Measurements from ENCODE around the gene INSIG1. TPM values are rescaled to one million over a fixed set of nuclear protein-coding genes. Genes with fewer than 3 reads are reported as not detected.

Gene INSIG1
- total and polyA plus RNA-seq, 2 experiments from 2014 or later, result 70.3 to 131 TPM

- H3K27ac ChIP-seq (ENCODE audit: low read depth), result no peak overlapping the region
- DNase-seq (ENCODE audit: low spot score) (no peak), ATAC-seq (no peak)
- H3K27me3 ChIP-seq (ENCODE audit: insufficient read depth), result no peaks in the 10 kb centered on the region
- H3K9me3 Mint-ChIP-seq, result no peaks in the 10 kb centered on the region
- no peaks in the 10 kb centered on the region for H3K36me3 Mint-ChIP-seq (ENCODE audit: low read depth)
- no peaks in the 10 kb centered on the region for H3K36me3 ChIP-seq (ENCODE audit: insufficient read depth)
- no peaks in the 10 kb centered on the region for H3K4me1 Mint-ChIP-seq
- no peaks in the 10 kb centered on the region for H3K9me2 ChIP-seq (ENCODE audit: insufficient read depth)
- no peak overlapping the region for H3K4me3 Mint-ChIP-seq
- no peak overlapping the region for H3K4me2 ChIP-seq
- no peaks in the 10 kb centered on the region for H3K79me2 ChIP-seq (replicated peaks; ENCODE audit: insufficient read depth)
- no peaks in the 10 kb centered on the region for H3F3A ChIP-seq (replicated peaks; ENCODE audit: low read depth)
- TF ChIP-seq, protein P1, sequence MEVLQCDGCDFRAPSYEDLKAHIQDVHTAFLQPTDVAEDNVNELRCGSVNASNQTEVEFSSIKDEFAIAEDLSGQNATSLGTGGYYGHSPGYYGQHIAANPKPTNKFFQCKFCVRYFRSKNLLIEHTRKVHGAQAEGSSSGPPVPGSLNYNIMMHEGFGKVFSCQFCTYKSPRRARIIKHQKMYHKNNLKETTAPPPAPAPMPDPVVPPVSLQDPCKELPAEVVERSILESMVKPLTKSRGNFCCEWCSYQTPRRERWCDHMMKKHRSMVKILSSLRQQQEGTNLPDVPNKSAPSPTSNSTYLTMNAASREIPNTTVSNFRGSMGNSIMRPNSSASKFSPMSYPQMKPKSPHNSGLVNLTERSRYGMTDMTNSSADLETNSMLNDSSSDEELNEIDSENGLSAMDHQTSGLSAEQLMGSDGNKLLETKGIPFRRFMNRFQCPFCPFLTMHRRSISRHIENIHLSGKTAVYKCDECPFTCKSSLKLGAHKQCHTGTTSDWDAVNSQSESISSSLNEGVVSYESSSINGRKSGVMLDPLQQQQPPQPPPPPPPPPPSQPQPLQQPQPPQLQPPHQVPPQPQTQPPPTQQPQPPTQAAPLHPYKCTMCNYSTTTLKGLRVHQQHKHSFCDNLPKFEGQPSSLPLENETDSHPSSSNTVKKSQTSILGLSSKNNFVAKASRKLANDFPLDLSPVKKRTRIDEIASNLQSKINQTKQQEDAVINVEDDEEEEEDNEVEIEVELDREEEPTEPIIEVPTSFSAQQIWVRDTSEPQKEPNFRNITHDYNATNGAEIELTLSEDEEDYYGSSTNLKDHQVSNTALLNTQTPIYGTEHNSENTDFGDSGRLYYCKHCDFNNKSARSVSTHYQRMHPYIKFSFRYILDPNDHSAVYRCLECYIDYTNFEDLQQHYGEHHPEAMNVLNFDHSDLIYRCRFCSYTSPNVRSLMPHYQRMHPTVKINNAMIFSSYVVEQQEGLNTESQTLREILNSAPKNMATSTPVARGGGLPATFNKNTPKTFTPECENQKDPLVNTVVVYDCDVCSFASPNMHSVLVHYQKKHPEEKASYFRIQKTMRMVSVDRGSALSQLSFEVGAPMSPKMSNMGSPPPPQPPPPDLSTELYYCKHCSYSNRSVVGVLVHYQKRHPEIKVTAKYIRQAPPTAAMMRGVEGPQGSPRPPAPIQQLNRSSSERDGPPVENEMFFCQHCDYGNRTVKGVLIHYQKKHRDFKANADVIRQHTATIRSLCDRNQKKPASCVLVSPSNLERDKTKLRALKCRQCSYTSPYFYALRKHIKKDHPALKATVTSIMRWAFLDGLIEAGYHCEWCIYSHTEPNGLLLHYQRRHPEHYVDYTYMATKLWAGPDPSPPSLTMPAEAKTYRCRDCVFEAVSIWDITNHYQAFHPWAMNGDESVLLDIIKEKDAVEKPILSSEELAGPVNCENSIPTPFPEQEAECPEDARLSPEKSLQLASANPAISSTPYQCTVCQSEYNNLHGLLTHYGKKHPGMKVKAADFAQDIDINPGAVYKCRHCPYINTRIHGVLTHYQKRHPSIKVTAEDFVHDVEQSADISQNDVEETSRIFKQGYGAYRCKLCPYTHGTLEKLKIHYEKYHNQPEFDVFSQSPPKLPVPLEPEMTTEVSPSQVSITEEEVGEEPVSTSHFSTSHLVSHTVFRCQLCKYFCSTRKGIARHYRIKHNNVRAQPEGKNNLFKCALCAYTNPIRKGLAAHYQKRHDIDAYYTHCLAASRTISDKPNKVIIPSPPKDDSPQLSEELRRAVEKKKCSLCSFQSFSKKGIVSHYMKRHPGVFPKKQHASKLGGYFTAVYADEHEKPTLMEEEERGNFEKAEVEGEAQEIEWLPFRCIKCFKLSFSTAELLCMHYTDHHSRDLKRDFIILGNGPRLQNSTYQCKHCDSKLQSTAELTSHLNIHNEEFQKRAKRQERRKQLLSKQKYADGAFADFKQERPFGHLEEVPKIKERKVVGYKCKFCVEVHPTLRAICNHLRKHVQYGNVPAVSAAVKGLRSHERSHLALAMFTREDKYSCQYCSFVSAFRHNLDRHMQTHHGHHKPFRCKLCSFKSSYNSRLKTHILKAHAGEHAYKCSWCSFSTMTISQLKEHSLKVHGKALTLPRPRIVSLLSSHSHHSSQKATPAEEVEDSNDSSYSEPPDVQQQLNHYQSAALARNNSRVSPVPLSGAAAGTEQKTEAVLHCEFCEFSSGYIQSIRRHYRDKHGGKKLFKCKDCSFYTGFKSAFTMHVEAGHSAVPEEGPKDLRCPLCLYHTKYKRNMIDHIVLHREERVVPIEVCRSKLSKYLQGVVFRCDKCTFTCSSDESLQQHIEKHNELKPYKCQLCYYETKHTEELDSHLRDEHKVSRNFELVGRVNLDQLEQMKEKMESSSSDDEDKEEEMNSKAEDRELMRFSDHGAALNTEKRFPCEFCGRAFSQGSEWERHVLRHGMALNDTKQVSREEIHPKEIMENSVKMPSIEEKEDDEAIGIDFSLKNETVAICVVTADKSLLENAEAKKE (CRISPR knock-in tag; IDR thresholded peaks at IDR 0.05), result no peak
- no peak for TF ChIP-seq CTCF (conservative IDR thresholded peaks at IDR 0.05; ENCODE audit: low read depth in 2 of 2)
- TF ChIP-seq CREB1 (CRISPR knock-in tag; IDR thresholded peaks at IDR 0.05; ENCODE audit: low read depth), result no peak
- no peak for TF ChIP-seq EZH2phosphoT487 (IDR thresholded peaks at IDR 0.05; ENCODE audit: unreplicated experiment)
- TF ChIP-seq ETS1 (IDR thresholded peaks at IDR 0.05), result no peak
- no peak for TF ChIP-seq ZNF114 (CRISPR knock-in tag; IDR thresholded peaks at IDR 0.05)
- TF ChIP-seq JUNB (IDR thresholded peaks at IDR 0.05; ENCODE audit: unreplicated experiment), result no peak
- no peak for TF ChIP-seq NANOG (IDR thresholded peaks at IDR 0.05; ENCODE audit: borderline replicate concordance)
- no peak for TF ChIP-seq STAT1 (IDR thresholded peaks at IDR 0.05; ENCODE audit: unreplicated experiment)
- no peak overlapping the region for H3K27ac Mint-ChIP-seq
- H3K4me3 ChIP-seq, result no peak overlapping the region
- H4K20me1 ChIP-seq (replicated peaks; ENCODE audit: insufficient read depth), result no peaks in the 10 kb centered on the region
- H2AFZ ChIP-seq, result no peak overlapping the region
- no peaks in the 10 kb centered on the region for H3K4me1 ChIP-seq (ENCODE audit: insufficient read depth)
- no peaks in the 10 kb centered on the region for H3K27me3 Mint-ChIP-seq (ENCODE audit: insufficient read depth, low read depth, poor library complexity)
Observed at GRCh38 chr7:155331396-155331795, 33.7 kb downstream of the INSIG1 start.

All from GM23338 (cell line).